ENCODE data around the gene BNC1. TPM values are rescaled to one million over a fixed set of nuclear protein-coding genes. Genes with fewer than 3 reads are reported as not detected.
A peak's percentile ranks its signal among the peaks of the same experiment; 100 is the strongest.

Gene BNC1
- total RNA-seq, 5 donors from 2014 or later (not counting 1 experiment from before 2014, with no cell fraction given), result not detected

DNA sequence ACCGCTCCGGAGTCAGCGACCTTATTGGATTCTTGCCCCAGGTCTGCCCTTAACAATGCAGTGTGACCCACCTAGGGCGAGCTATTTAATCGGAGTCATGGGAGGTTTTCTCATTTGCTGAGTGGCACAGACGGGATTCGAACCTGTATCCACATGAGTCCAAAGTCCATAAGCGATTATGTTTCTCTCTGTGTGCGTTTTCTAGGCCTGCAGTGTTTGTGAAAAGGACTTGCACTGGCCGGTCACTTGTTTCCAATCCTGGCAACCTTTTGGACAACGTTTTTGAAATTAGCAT, 76.2 kb downstream of the BNC1 start:
- ChIA-PET CTCF (no interaction called here), POLR2A (interaction anchor here in 1 of 2 donors (0.5 kb wide), 1 partner anchor 174 kb away, joined by 5 read pairs; no protein-coding TSS in a partner anchor)
- Mint-ChIP-seq H3K4me1 (peaks cover 8 to 11% (median 8%) of the 10 kb centered on the region in 3 donors), H3K4me3 (no peak overlapping the region), H3K27me3 (peaks cover 8 to 18% of the 10 kb centered on the region in 2 donors), H3K9me3 (no peaks in the 10 kb centered on the region), H3K27ac (no peak overlapping the region), H3K36me3 (no peaks in the 10 kb centered on the region)
- DNase-seq, result no peak
- H3K9me3 ChIP-seq, result no peaks in the 10 kb centered on the region
- H3K4me3 ChIP-seq (ENCODE audit: control insufficient read depth in 1 of 2, extremely low read depth in 1 of 2, low read length in 1 of 2), result peak overlapping the region; percentile 31 to 53
- 33% methylated on average over 8 of the region's 11 CpGs for WGBS (ENCODE audit: insufficient coverage)
- ATAC-seq (replicated peaks in 1 of 4), result no peak
- H3K4me1 ChIP-seq (ENCODE audit: control insufficient read depth in 1 of 2, extremely low read depth in 1 of 2, insufficient read depth in 2 of 2, low read length in 2 of 2), result peaks cover 2 to 5% of the 10 kb centered on the region in 2 experiments
- no peaks in the 10 kb centered on the region for H3K36me3 ChIP-seq (ENCODE audit: control insufficient read depth in 2 of 2, extremely low read depth in 1 of 2, insufficient read depth in 1 of 2, low read length in 1 of 2)
- peaks cover 0 to 20% of the 10 kb centered on the region in 2 experiments for H3K27me3 ChIP-seq (replicated peaks in 1 of 2; ENCODE audit: control insufficient read depth in 2 of 2, extremely low read depth in 1 of 2, insufficient read depth in 2 of 2, low read length in 1 of 2)
- no peak overlapping the region for H3K27ac ChIP-seq (ENCODE audit: low read length)

DNA sequence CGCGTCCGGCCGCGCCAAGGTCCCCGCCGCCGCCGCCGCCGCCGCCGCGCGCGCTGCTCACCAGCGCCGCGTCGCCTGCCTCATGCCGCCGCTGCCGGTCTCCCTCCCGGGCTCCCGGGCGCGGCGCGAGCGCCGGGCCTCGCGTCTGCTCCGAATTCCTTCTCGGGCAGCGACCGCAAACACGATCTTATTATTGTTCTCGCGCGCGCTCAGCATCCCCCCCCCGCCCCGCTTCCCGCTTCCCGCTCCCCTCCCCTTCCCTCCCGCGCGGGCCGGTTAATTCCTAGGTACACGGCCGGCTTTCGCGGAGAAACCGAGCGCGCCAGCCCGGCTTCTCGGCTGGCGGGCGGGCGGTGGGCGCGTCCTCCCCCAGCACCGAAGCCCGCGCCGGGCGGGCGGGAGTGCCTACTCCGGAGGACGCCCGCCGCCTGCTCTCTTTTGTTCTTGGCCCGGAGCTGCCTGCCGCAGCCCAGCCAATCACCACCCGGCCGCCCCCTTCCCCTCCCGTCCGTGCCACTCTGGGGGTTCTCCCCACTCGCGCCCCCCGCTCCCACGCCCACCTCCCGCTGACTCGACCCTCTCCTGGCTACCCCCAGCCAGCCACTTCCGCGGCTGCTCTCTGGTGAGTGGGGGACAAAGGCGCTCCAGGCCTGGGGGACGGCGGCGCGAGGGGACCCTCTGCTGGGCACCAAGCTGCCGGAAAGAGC, 76.7 kb downstream of the BNC1 start, which contains the start of gene HDGFL3:
Gene HDGFL3 (minus strand): TSS at position 164 of the 707 bp plus-strand sequence. CDS start 409 bp downstream, outside the sequence.
- CTCF ChIA-PET, result no interaction called here
- peaks cover 0 to 20% of the 10 kb centered on the region in 2 experiments for H3K27me3 ChIP-seq (replicated peaks in 1 of 2; ENCODE audit: control insufficient read depth in 2 of 2, extremely low read depth in 1 of 2, insufficient read depth in 2 of 2, low read length in 1 of 2)
- Mint-ChIP-seq H3K36me3 (no peaks in the 10 kb centered on the region), H3K9me3 (no peaks in the 10 kb centered on the region), H3K27ac (no peak within 1 kb of the TSS), H3K27me3 (peaks cover 8 to 16% of the 10 kb centered on the region in 2 donors), H3K4me3 (peak within 1 kb of the TSS; percentile 75 to 87 (median 82)), H3K4me1 (peaks cover 8 to 13% (median 8%) of the 10 kb centered on the region in 3 donors)
- H3K4me1 ChIP-seq (ENCODE audit: control insufficient read depth in 1 of 2, extremely low read depth in 1 of 2, insufficient read depth in 2 of 2, low read length in 2 of 2), result peaks cover 2 to 5% of the 10 kb centered on the region in 2 experiments
- peak in 17 of 35 experiments; percentile 2 to 37 (median 11) for DNase-seq
- no peak within 1 kb of the TSS for H3K27ac ChIP-seq (ENCODE audit: low read length)
- POLR2A ChIA-PET, result interaction anchor here in 1 of 2 donors (0.5 kb wide), 1 partner anchor 174 kb away, joined by 5 read pairs; no protein-coding TSS in a partner anchor
- peak; percentile 43 to 64 (median 58) for ATAC-seq (replicated peaks in 1 of 4)
- WGBS (ENCODE audit: insufficient coverage), result under 1% methylated on average over 79 of the region's 94 CpGs
- no peaks in the 10 kb centered on the region for H3K36me3 ChIP-seq (ENCODE audit: control insufficient read depth in 2 of 2, extremely low read depth in 1 of 2, insufficient read depth in 1 of 2, low read length in 1 of 2)
- no peaks in the 10 kb centered on the region for H3K9me3 ChIP-seq
- H3K4me3 ChIP-seq (ENCODE audit: control insufficient read depth in 1 of 2, extremely low read depth in 1 of 2, low read length in 1 of 2), result peak within 1 kb of the TSS; percentile 40 to 68

DNA sequence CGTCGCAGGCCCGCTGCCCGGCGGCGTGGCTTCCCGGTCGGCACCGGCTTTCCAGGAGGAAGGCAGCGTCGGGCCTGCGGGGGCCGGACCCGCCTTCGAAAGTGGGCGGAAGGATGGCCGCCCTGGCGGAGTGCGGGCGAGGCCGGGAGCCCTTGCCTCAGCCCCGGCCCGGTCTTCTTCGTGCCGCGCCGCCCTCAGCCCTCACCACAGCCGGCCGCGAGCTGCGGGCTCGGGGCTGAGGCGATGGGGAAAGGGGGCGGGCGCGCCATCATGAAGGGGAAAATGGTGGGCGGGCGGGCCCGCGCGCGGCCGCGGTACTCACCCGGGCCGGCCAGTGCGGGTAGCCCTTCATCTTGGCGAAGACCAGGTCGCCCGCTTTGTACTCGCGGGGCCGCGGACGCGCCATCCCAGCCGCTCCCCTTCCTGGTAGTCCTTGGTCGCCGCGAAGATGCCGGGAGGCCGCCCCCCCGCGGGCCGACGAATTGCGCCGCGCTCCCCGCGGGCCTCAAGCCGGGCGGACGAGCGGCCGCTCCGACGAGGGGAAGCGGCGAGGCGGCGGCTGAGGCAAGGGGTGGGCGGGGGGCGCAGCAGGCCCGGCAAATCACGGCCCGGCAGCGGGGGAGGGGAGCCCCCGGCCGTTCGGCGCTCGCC, 77.3 kb downstream of the BNC1 start:
- Histone ChIP-seq H3K9me3 (no peaks in the 10 kb centered on the region), H3K27ac (ENCODE audit: low read length) (no peak overlapping the region), H3K27me3 (replicated peaks in 1 of 2; ENCODE audit: control insufficient read depth in 2 of 2, extremely low read depth in 1 of 2, insufficient read depth in 2 of 2, low read length in 1 of 2) (peaks cover 0 to 20% of the 10 kb centered on the region in 2 experiments), H3K4me3 (ENCODE audit: control insufficient read depth in 1 of 2, extremely low read depth in 1 of 2, low read length in 1 of 2) (peak overlapping the region; percentile 40 to 68), H3K4me1 (ENCODE audit: control insufficient read depth in 1 of 2, extremely low read depth in 1 of 2, insufficient read depth in 2 of 2, low read length in 2 of 2) (peaks cover 2 to 5% of the 10 kb centered on the region in 2 experiments), H3K36me3 (ENCODE audit: control insufficient read depth in 2 of 2, extremely low read depth in 1 of 2, insufficient read depth in 1 of 2, low read length in 1 of 2) (no peaks in the 10 kb centered on the region)
- no peaks in the 10 kb centered on the region for H3K36me3 Mint-ChIP-seq
- H3K9me3 Mint-ChIP-seq, result no peaks in the 10 kb centered on the region
- peak overlapping the region in 2 of 3 donors; percentile 82 to 87 for H3K4me3 Mint-ChIP-seq
- 1% methylated on average over 93 of the region's 93 CpGs for WGBS (ENCODE audit: insufficient coverage)
- peaks cover 8 to 19% (median 8%) of the 10 kb centered on the region in 3 donors for H3K4me1 Mint-ChIP-seq
- ChIA-PET POLR2A (no interaction called here), CTCF (no interaction called here)
- ATAC-seq (replicated peaks in 1 of 4) (peak; percentile 32 to 47 (median 39)), DNase-seq (peak in 6 of 35 experiments; percentile 1 to 28 (median 2))
- H3K27me3 Mint-ChIP-seq, result peaks cover 4 to 16% of the 10 kb centered on the region in 2 donors
- no peak overlapping the region for H3K27ac Mint-ChIP-seq

DNA sequence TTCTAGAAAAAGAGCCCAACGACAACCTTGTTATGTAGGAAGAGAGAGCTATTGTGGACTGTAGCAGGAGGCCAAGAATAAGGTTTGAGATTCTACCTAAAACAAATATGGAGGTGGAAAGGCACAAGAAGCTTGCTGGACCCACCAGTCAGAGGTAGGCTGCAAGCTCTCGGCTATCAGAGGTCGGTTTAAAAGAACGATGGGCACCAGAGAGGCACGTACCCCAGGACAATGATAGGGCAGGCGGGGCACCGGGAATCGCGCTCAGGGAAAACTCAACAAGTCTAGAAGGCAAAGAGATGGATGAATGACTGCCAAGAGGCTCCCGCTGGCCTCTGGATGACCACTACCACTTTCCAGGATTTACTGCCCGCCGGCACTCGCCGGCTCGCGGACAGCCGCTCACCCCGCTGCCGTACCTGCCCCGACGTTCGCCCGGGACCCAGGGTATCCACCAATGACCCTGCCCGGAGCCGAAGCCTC, 77.9 kb downstream of the BNC1 start:
- ChIA-PET POLR2A (no interaction called here), CTCF (no interaction called here)
- H3K4me1 ChIP-seq (ENCODE audit: control insufficient read depth in 1 of 2, extremely low read depth in 1 of 2, insufficient read depth in 2 of 2, low read length in 2 of 2), result peaks cover 2 to 5% of the 10 kb centered on the region in 2 experiments
- Mint-ChIP-seq H3K4me1 (peaks cover 8 to 21% (median 8%) of the 10 kb centered on the region in 3 donors), H3K36me3 (no peaks in the 10 kb centered on the region), H3K9me3 (no peaks in the 10 kb centered on the region), H3K27ac (peak overlapping the region; percentile 50 to 56), H3K4me3 (peak overlapping the region; percentile 75 to 87 (median 82)), H3K27me3 (peaks cover 4 to 14% of the 10 kb centered on the region in 2 donors)
- H3K4me3 ChIP-seq (ENCODE audit: control insufficient read depth in 1 of 2, extremely low read depth in 1 of 2, low read length in 1 of 2), result peak overlapping the region; percentile 40 to 68
- no peak overlapping the region for H3K27ac ChIP-seq (ENCODE audit: low read length)
- WGBS (ENCODE audit: insufficient coverage), result 12% methylated on average over 24 of the region's 25 CpGs
- no peaks in the 10 kb centered on the region for H3K36me3 ChIP-seq (ENCODE audit: control insufficient read depth in 2 of 2, extremely low read depth in 1 of 2, insufficient read depth in 1 of 2, low read length in 1 of 2)
- DNase-seq (no peak), ATAC-seq (replicated peaks in 1 of 4) (no peak)
- H3K27me3 ChIP-seq (replicated peaks in 1 of 2; ENCODE audit: control insufficient read depth in 2 of 2, extremely low read depth in 1 of 2, insufficient read depth in 2 of 2, low read length in 1 of 2), result peaks cover 0 to 20% of the 10 kb centered on the region in 2 experiments
- H3K9me3 ChIP-seq, result no peaks in the 10 kb centered on the region

Other genes with a start within 250 kb of the BNC1 start
- gene BTBD1, start 217.4 kb downstream of the BNC1 start, total RNA-seq, result 10 to 100 TPM; 34.8 to 38.4 (median 36.2) TPM
- gene TM6SF1, start 177.0 kb downstream of the BNC1 start, total RNA-seq, result 1 to 10 TPM in 2 of 5 donors, under 1 TPM in 2, not detected in 1; 0.33 to 2.1 (median 0.84) TPM
- 10 to 100 TPM in 2 of 5 donors, 1 to 10 TPM in 3; 3.7 to 13.4 (median 9.9) TPM for gene HDGFL3, start 76.8 kb downstream of the BNC1 start, total RNA-seq
- gene SH3GL3, start 162.7 kb upstream of the BNC1 start, total RNA-seq, result not detected